Osteocyte (in vitro differentiated cells): Measurements from ENCODE around the gene ANGPTL1. TPM values are rescaled to one million over a fixed set of nuclear protein-coding genes. Genes with fewer than 3 reads are reported as not detected.

ENCODE experiments used
- DNase-seq: peaks from one replicate; pipeline ENCODE4 v3.0.0; 2021; ENCODE audit warnings: mixed read lengths; ENCODE audit not compliant: unreplicated experiment; ENCODE audit errors: extremely low spot score
- H3K27ac Mint-ChIP-seq: one replicate; pipeline ENCODE4 v1.8.0; 2021; ENCODE audit warnings: mild to moderate bottlenecking, mixed read lengths; ENCODE audit not compliant: unreplicated experiment
- H3K27me3 Mint-ChIP-seq: one replicate; pipeline ENCODE4 v1.8.0; 2021; ENCODE audit warnings: mixed read lengths; ENCODE audit not compliant: unreplicated experiment
- H3K36me3 Mint-ChIP-seq: one replicate; pipeline ENCODE4 v1.8.0; 2021; ENCODE audit warnings: mixed read lengths; ENCODE audit not compliant: unreplicated experiment
- H3K4me1 Mint-ChIP-seq: one replicate; pipeline ENCODE4 v1.8.0; 2021; ENCODE audit warnings: mixed read lengths; ENCODE audit not compliant: unreplicated experiment
- H3K4me3 Mint-ChIP-seq: one replicate; pipeline ENCODE4 v1.8.0; 2021; ENCODE audit warnings: mild to moderate bottlenecking, moderate library complexity, mixed read lengths; ENCODE audit not compliant: unreplicated experiment
- H3K9me3 Mint-ChIP-seq: one replicate; pipeline ENCODE4 v1.8.0; 2021; ENCODE audit warnings: mixed read lengths; ENCODE audit not compliant: unreplicated experiment
- CTCF ChIP-seq: fragments of 200-600 bp; sonication (generic); IDR thresholded peaks from 2 replicates; pipeline ENCODE4 v1.5.0; 2021; ENCODE audit warnings: antibody characterized with exemption, mild to moderate bottlenecking, moderate library complexity
- total RNA-seq: library from RNA; stranded (reverse); gene quantifications from 2 replicates; pipeline ENCODE4 v1.2.1, GENCODE V29; 2021

ANGPTL1 gene
- total RNA-seq, 1 donor from 2014 or later = 0.43 TPM

- H3K27ac Mint-ChIP-seq = no peak overlapping the region
- no peaks in the 10 kb centered on the region for H3K36me3 Mint-ChIP-seq
- H3K9me3 Mint-ChIP-seq = no peaks in the 10 kb centered on the region
- no peak for TF ChIP-seq CTCF
- H3K27me3 Mint-ChIP-seq = no peaks in the 10 kb centered on the region
- no peak for DNase-seq
- H3K4me1 Mint-ChIP-seq = peaks cover 3% of the 10 kb centered on the region
- no peak overlapping the region for H3K4me3 Mint-ChIP-seq
Observed at GRCh38 chr1:178810585-178810984, 60.3 kb downstream of the ANGPTL1 start.

GRCh38 chr1:178808529-178808928 is 62.3 kb downstream of the ANGPTL1 start:
- DNase-seq = no peak
- Mint-ChIP-seq H3K4me3 (no peak overlapping the region), H3K4me1 (peaks cover 4% of the 10 kb centered on the region), H3K9me3 (no peaks in the 10 kb centered on the region), H3K27me3 (no peaks in the 10 kb centered on the region), H3K27ac (no peak overlapping the region), H3K36me3 (peaks cover 2% of the 10 kb centered on the region)
- no peak for TF ChIP-seq CTCF

- Mint-ChIP-seq H3K27me3 (no peaks in the 10 kb centered on the region), H3K4me1 (peaks cover 4% of the 10 kb centered on the region), H3K4me3 (no peak overlapping the region), H3K27ac (no peak overlapping the region), H3K36me3 (peaks cover 2% of the 10 kb centered on the region), H3K9me3 (no peaks in the 10 kb centered on the region)
- no peak for TF ChIP-seq CTCF
- no peak for DNase-seq
Observed at GRCh38 chr1:178806665-178807300, 64.1 kb downstream of the ANGPTL1 start.

GRCh38 chr1:178802873-178803272 is 68.0 kb downstream of the ANGPTL1 start:
- Mint-ChIP-seq H3K9me3 (peaks cover 6% of the 10 kb centered on the region), H3K4me3 (no peak overlapping the region), H3K27me3 (no peaks in the 10 kb centered on the region), H3K36me3 (peaks cover 10% of the 10 kb centered on the region), H3K27ac (no peak overlapping the region), H3K4me1 (peaks cover 4% of the 10 kb centered on the region)
- TF ChIP-seq CTCF = no peak
- DNase-seq = no peak

Other genes starting within 250 kb of the ANGPTL1 start
- 6.5 and 8.4 TPM in 2 replicates for gene RALGPS2, start 145.8 kb downstream of the ANGPTL1 start, total RNA-seq
- gene FAM20B, start 154.8 kb upstream of the ANGPTL1 start, total RNA-seq = 31.6 and 39.0 TPM in 2 replicates
- 21.1 and 24.8 TPM in 2 replicates for gene TOR3A, start 211.0 kb upstream of the ANGPTL1 start, total RNA-seq